ENCODE measurements around the gene FGFBP2. TPM values are rescaled to one million over a fixed set of nuclear protein-coding genes. Genes with fewer than 3 reads are reported as not detected.

Gene FGFBP2
- total and polyA plus RNA-seq, 2 experiments from 2014 or later: 0.18 to 0.56 TPM

GRCh38 chr4:15953625-15954024 is 9.3 kb downstream of the FGFBP2 start (continued):
- TF ChIP-seq ZNF462 (CRISPR knock-in tag; IDR thresholded peaks at IDR 0.05) (no peak), CTCF (conservative IDR thresholded peaks at IDR 0.05; ENCODE audit: low read depth in 2 of 2) (no peak)

- H3K4me3 ChIP-seq: no peak overlapping the region
- ATAC-seq (no peak), DNase-seq (ENCODE audit: low spot score) (no peak)
- no peaks in the 10 kb centered on the region for H3K4me1 ChIP-seq (ENCODE audit: insufficient read depth)
- no peaks in the 10 kb centered on the region for H3K27me3 ChIP-seq (ENCODE audit: insufficient read depth)
- H3K27ac ChIP-seq (ENCODE audit: low read depth): no peak overlapping the region
- H3K4me2 ChIP-seq: no peak overlapping the region
- no peaks in the 10 kb centered on the region for H4K20me1 ChIP-seq (replicated peaks; ENCODE audit: insufficient read depth)
- peaks cover 6% of the 10 kb centered on the region for H3K27me3 Mint-ChIP-seq (ENCODE audit: insufficient read depth, low read depth, poor library complexity)
- H3K4me1 Mint-ChIP-seq: peaks cover 3% of the 10 kb centered on the region; the same call in 2 of the 3 replicates
- no peaks in the 10 kb centered on the region for H3F3A ChIP-seq (replicated peaks; ENCODE audit: low read depth)
- no peak overlapping the region for H3K27ac Mint-ChIP-seq
- H3K9me3 Mint-ChIP-seq: peaks cover 25% of the 10 kb centered on the region
- no peak overlapping the region for H3K4me3 Mint-ChIP-seq
- peaks cover 14% of the 10 kb centered on the region for H3K9me2 ChIP-seq (ENCODE audit: insufficient read depth)
- H3K36me3 ChIP-seq (ENCODE audit: insufficient read depth): 0 out of 2 replicates have a peak, but pooled peaks cover 8% of the 10 kb centered on the region
- H3K36me3 Mint-ChIP-seq (ENCODE audit: low read depth): peaks cover 15% of the 10 kb centered on the region
- no peak overlapping the region for H2AFZ ChIP-seq
- no peaks in the 10 kb centered on the region for H3K79me2 ChIP-seq (replicated peaks; ENCODE audit: insufficient read depth)
- TF ChIP-seq ZNF462 (CRISPR knock-in tag; IDR thresholded peaks at IDR 0.05) (no peak), NANOG (IDR thresholded peaks at IDR 0.05; ENCODE audit: borderline replicate concordance) (no peak), POLR2AphosphoS5 (IDR thresholded peaks at IDR 0.05; ENCODE audit: low read depth) (no peak), ZNF331 (CRISPR knock-in tag; IDR thresholded peaks at IDR 0.05; ENCODE audit: low read depth) (no peak), ETS1 (IDR thresholded peaks at IDR 0.05) (no peak), STAT1 (IDR thresholded peaks at IDR 0.05; ENCODE audit: unreplicated experiment) (no peak)
These were observed 11.2 kb downstream of the FGFBP2 start for GRCh38 chr4:15951781-15952180.
